Mesendoderm (in vitro differentiated cells): ENCODE data around the gene PMM2.

Experiments
- DNase-seq: peaks from one replicate; pipeline ENCODE4 v3.0.0; 2013
- H2AK5ac ChIP-seq: 2 replicates; pipeline ENCODE4 v1.6.1; 2013; ENCODE audit warnings: low read length, inconsistent platforms
- H2BK120ac ChIP-seq: 2 replicates; pipeline ENCODE4 v1.6.1; 2013; ENCODE audit warnings: low read depth, mild to moderate bottlenecking, low read length, moderate library complexity, mixed read lengths
- H2BK15ac ChIP-seq: replicated peaks from 2 replicates; pipeline ENCODE4 v1.6.1; 2013; ENCODE audit warnings: low read depth, mild to moderate bottlenecking, moderate library complexity
- H2BK5ac ChIP-seq: 2 replicates; pipeline ENCODE4 v1.6.1; 2013; ENCODE audit warnings: low read length, inconsistent platforms
- H3K18ac ChIP-seq: 2 replicates; pipeline ENCODE4 v1.6.1; 2013; ENCODE audit warnings: mild to moderate bottlenecking, low read length, mixed read lengths
- H3K23ac ChIP-seq: one replicate; pipeline ENCODE4 v1.6.1; 2013; ENCODE audit warnings: low read length
- H3K27ac ChIP-seq: 2 replicates; pipeline ENCODE4 v1.5.1; 2013; ENCODE audit warnings: low read depth, mild to moderate bottlenecking, inconsistent platforms, low read length, moderate library complexity
- H3K27me3 ChIP-seq: 2 replicates; pipeline ENCODE4 v1.6.1; 2013; ENCODE audit warnings: low read length, control low read depth, mild to moderate bottlenecking, inconsistent platforms; ENCODE audit not compliant: insufficient read depth, poor library complexity
- H3K36me3 ChIP-seq: 2 replicates; pipeline ENCODE4 v1.6.1; 2013; ENCODE audit warnings: low read length, inconsistent platforms; ENCODE audit not compliant: control insufficient read depth, insufficient read depth
- H3K4ac ChIP-seq: one replicate; pipeline ENCODE4 v1.6.1; 2013; ENCODE audit warnings: low read depth, mild to moderate bottlenecking, low read length, moderate library complexity
- H3K4me1 ChIP-seq: 2 replicates; pipeline ENCODE4 v1.6.1; 2013; ENCODE audit warnings: low read depth, low read length, inconsistent platforms; ENCODE audit not compliant: control insufficient read depth
- H3K4me2 ChIP-seq: 2 replicates; pipeline ENCODE4 v1.6.1; 2013; ENCODE audit warnings: low read length
- H3K4me3 ChIP-seq: 2 replicates; pipeline ENCODE4 v1.5.1; 2013; ENCODE audit warnings: mild to moderate bottlenecking, low read length
- H3K56ac ChIP-seq: one replicate; pipeline ENCODE4 v1.6.1; 2013; ENCODE audit warnings: low read length
- H3K79me1 ChIP-seq: 2 replicates; pipeline ENCODE4 v1.6.1; 2013; ENCODE audit warnings: low read length, inconsistent platforms
- H3K79me2 ChIP-seq: 2 replicates; pipeline ENCODE4 v1.6.1; 2013; ENCODE audit warnings: mild to moderate bottlenecking, low read length; ENCODE audit not compliant: control insufficient read depth, insufficient read depth
- H3K9ac ChIP-seq: 2 replicates; pipeline ENCODE4 v1.6.1; 2013; ENCODE audit warnings: low read length, inconsistent platforms
- H4K5ac ChIP-seq: one replicate; pipeline ENCODE4 v1.6.1; 2013; ENCODE audit warnings: low read length
- H4K8ac ChIP-seq: one replicate; pipeline ENCODE4 v1.6.1; 2013; ENCODE audit warnings: low read depth, mild to moderate bottlenecking, control low read depth, low read length, moderate library complexity
- WGBS: extraction: QIAGEN DNeasy Blood & Tissue Kit; methylation state at CpG from one replicate; pipeline ENCODE4 v1.1.7; 2013; ENCODE audit warnings: low lambda C conversion rate, missing lambda C conversion rate; ENCODE audit not compliant: insufficient coverage; ENCODE audit errors: extremely low coverage; 5-methylcytosine and 5-hydroxymethylcytosine counted together

Gene PMM2

GRCh38 chr16:8886593-8887430, 89.2 kb downstream of the PMM2 start:
- Histone ChIP-seq H3K27me3 (no peaks in the 10 kb centered on the region), H3K36me3 (peaks cover 7% of the 10 kb centered on the region), H2AK5ac (no peak overlapping the region), H3K9ac (no peak overlapping the region), H2BK15ac (no peak overlapping the region), H3K79me2 (no peaks in the 10 kb centered on the region), H4K8ac (no peak overlapping the region), H2BK5ac (no peak overlapping the region), H3K79me1 (no peaks in the 10 kb centered on the region), H3K23ac (no peak overlapping the region), H3K4ac (no peak overlapping the region), H3K4me1 (no peaks in the 10 kb centered on the region), H3K56ac (no peak overlapping the region), H3K4me3 (no peak overlapping the region), H3K4me2 (no peak overlapping the region), H4K5ac (no peak overlapping the region), H3K27ac (no peak overlapping the region), H3K18ac (no peak overlapping the region), H2BK120ac (no peak overlapping the region)
- no CpG with 5 or more reads among the region's 19 CpGs for WGBS
- DNase-seq, result no peak

- Histone ChIP-seq H3K4ac (no peak overlapping the region), H2BK120ac (no peak overlapping the region), H2BK15ac (no peak overlapping the region), H4K5ac (no peak overlapping the region), H4K8ac (no peak overlapping the region), H3K36me3 (peaks cover 11% of the 10 kb centered on the region), H3K9ac (no peak overlapping the region), H3K23ac (no peak overlapping the region), H3K4me3 (no peak overlapping the region), H3K79me2 (no peaks in the 10 kb centered on the region), H3K27me3 (no peaks in the 10 kb centered on the region), H3K4me2 (no peak overlapping the region), H3K79me1 (no peaks in the 10 kb centered on the region), H3K18ac (no peak overlapping the region), H3K56ac (no peak overlapping the region), H3K27ac (no peak overlapping the region), H2AK5ac (no peak overlapping the region), H2BK5ac (no peak overlapping the region), H3K4me1 (no peaks in the 10 kb centered on the region)
- no CpG with 5 or more reads among the region's 6 CpGs for WGBS
- DNase-seq, result no peak
These were observed 89.8 kb downstream of the PMM2 start for GRCh38 chr16:8887431-8887765.

DNA sequence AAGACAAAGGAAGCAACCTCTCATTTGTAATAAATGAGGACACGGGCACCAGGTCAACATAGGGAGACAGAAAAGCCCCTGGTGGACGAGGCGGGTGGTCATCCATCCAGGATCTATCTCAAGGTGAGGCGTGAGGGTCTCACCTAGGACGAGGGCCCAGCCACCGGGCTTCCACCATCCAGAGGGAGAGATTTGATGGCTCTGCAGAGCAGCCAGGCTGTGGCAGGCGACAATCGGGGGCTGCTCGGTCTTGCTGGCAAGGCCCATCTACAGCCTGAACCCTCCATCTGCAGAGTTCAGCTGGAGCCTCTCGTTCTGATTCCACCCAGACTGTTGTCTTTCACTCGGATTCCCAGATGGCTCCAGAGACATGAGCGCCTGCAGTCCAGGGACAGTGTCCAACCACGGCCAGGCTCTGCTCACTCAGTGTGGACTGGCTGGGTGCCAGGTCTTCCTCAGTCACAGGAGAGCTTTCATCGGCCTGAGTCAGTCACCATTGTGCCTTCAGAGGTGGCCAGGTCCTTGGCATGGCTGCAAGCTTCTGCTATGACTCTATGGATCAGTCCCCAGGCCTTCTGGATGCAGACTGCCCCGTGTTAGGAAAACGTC, 90.4 kb downstream of the PMM2 start:
- Histone ChIP-seq H3K4me2 (no peak overlapping the region), H4K8ac (no peak overlapping the region), H3K36me3 (peaks cover 11% of the 10 kb centered on the region), H2BK5ac (no peak overlapping the region), H4K5ac (no peak overlapping the region), H2BK120ac (no peak overlapping the region), H3K27me3 (no peaks in the 10 kb centered on the region), H3K23ac (no peak overlapping the region), H3K18ac (no peak overlapping the region), H3K79me2 (no peaks in the 10 kb centered on the region), H3K56ac (no peak overlapping the region), H3K4me3 (no peak overlapping the region), H2AK5ac (no peak overlapping the region), H3K27ac (no peak overlapping the region), H2BK15ac (no peak overlapping the region), H3K79me1 (no peaks in the 10 kb centered on the region), H3K4ac (no peak overlapping the region), H3K9ac (no peak overlapping the region), H3K4me1 (no peaks in the 10 kb centered on the region)
- DNase-seq, result no peak
- no CpG with 5 or more reads among the region's 16 CpGs for WGBS

- no peaks in the 10 kb centered on the region for H3K79me2 ChIP-seq
- no peak overlapping the region for H3K18ac ChIP-seq
- no peak overlapping the region for H3K56ac ChIP-seq
- no peak overlapping the region for H3K4me3 ChIP-seq
- H3K36me3 ChIP-seq, result peaks cover 19% of the 10 kb centered on the region
- H4K8ac ChIP-seq, result no peak overlapping the region
- no peak overlapping the region for H3K9ac ChIP-seq
- no peak overlapping the region for H2BK15ac ChIP-seq
- no peaks in the 10 kb centered on the region for H3K4me1 ChIP-seq
- H3K27ac ChIP-seq, result no peak overlapping the region
- H3K4me2 ChIP-seq, result no peak overlapping the region
- H2AK5ac ChIP-seq, result no peak overlapping the region
- no peak overlapping the region for H3K23ac ChIP-seq
- H4K5ac ChIP-seq, result no peak overlapping the region
- no CpG with 5 or more reads among the region's 23 CpGs for WGBS
- no peak overlapping the region for H3K4ac ChIP-seq
- DNase-seq, result no peak
- no peaks in the 10 kb centered on the region for H3K27me3 ChIP-seq
- no peaks in the 10 kb centered on the region for H3K79me1 ChIP-seq
- H2BK5ac ChIP-seq, result no peak overlapping the region
- H2BK120ac ChIP-seq, result no peak overlapping the region
These were observed 91.6 kb downstream of the PMM2 start for GRCh38 chr16:8888951-8889892.

DNA sequence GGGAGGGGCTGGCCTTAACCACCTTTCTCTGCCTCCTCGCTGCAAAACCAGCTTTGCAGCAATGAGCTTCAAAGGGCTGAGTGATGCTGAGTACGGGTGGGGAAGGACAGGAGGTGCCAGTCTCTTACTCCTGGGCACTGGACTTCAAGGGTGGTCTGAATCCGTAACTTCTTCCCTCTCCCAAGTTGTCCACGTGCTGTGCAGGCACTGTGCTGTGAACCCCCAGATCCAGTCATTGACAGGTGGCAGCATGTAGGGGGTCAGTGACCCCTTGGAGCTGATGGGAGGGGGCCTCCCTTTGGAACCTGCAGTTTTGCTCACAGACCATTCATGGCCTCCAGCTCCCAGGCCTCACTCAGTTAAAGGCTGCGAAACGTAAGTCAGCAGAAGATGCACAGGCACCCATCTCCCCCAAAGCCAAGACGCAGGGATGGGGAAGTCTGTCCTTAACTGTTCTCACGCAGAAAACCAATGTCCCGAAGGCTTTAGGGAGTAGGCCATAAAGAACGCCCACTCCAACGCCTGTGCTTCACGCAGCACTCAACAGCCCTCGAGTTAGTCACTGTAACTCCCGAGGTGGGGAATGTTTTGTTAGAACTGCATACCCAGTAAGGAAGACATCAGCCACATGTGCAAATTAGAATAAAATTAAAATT, 92.4 kb downstream of the PMM2 start:
- no peak overlapping the region for H4K8ac ChIP-seq
- H3K4ac ChIP-seq, result no peak overlapping the region
- H2AK5ac ChIP-seq, result no peak overlapping the region
- H3K27ac ChIP-seq, result no peak overlapping the region
- WGBS, result no CpG with 5 or more reads among the region's 14 CpGs
- H3K4me1 ChIP-seq, result no peaks in the 10 kb centered on the region
- H2BK120ac ChIP-seq, result no peak overlapping the region
- H2BK15ac ChIP-seq, result no peak overlapping the region
- DNase-seq, result no peak
- no peak overlapping the region for H2BK5ac ChIP-seq
- no peak overlapping the region for H3K18ac ChIP-seq
- no peak overlapping the region for H3K4me3 ChIP-seq
- peaks cover 26% of the 10 kb centered on the region for H3K36me3 ChIP-seq
- H3K79me2 ChIP-seq, result no peaks in the 10 kb centered on the region
- no peak overlapping the region for H3K23ac ChIP-seq
- no peak overlapping the region for H3K9ac ChIP-seq
- no peaks in the 10 kb centered on the region for H3K27me3 ChIP-seq
- no peak overlapping the region for H3K56ac ChIP-seq
- no peaks in the 10 kb centered on the region for H3K79me1 ChIP-seq
- H4K5ac ChIP-seq, result no peak overlapping the region
- no peak overlapping the region for H3K4me2 ChIP-seq
